Right hindlimb (tissue), 1 donor: Measurements from ENCODE around the gene WASHC2A.
"Not testable (repeated sequence)": the region's sequence is repeated elsewhere in the genome, so short reads cannot be mapped to it uniquely, and the experiment has no call there.

Experiments used
- DNase-seq: peaks from one replicate; pipeline ENCODE4 v3.0.0-alpha.2; 2018

WASHC2A gene

DNA sequence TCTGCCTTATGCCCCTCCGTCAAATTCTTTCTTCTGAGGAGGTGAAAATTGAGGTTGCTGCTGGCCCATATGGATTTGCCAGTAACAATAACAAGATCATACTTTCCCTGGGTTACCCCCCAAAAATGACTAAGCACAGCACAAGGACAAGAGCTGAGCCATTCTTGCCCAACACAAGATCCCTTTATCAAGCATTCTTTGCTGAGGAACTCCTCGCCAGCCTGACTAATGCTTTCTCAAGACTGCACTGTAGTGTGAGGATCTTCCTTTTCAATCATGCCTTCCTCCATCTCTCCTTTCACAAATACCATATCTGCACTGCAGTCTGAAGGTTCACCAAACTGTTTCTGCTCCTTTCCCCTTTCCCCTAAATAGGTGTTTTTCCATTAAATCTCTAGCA, 92.1 kb downstream of the WASHC2A start:
- DNase-seq: not testable (repeated sequence)

DNA sequence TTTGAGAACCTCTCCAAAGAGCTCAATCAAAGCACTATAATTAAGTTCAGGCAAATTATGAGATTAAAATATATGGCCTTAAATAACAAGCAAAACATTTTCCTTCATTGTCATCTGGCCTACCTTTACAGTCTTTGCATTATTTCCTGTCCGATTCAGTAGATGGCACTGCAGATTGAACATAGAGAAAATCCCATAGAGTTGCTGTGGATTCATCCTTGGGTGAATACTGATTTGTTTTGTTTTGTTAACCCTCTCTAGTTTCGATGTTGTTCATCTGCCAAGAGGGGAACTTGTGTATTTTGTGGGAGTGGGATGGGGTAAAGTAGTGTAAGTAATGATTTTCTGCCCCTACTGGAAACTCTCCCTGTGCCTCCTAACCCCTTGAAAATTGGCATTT, 97.3 kb downstream of the WASHC2A start:
- not testable (repeated sequence) for DNase-seq

- not testable (repeated sequence) for DNase-seq
Observed at GRCh38 chr10:50167833-50168232, 100.1 kb downstream of the WASHC2A start.

GRCh38 chr10:50169506-50169905, 101.8 kb downstream of the WASHC2A start:
- DNase-seq: not testable (repeated sequence)

DNA sequence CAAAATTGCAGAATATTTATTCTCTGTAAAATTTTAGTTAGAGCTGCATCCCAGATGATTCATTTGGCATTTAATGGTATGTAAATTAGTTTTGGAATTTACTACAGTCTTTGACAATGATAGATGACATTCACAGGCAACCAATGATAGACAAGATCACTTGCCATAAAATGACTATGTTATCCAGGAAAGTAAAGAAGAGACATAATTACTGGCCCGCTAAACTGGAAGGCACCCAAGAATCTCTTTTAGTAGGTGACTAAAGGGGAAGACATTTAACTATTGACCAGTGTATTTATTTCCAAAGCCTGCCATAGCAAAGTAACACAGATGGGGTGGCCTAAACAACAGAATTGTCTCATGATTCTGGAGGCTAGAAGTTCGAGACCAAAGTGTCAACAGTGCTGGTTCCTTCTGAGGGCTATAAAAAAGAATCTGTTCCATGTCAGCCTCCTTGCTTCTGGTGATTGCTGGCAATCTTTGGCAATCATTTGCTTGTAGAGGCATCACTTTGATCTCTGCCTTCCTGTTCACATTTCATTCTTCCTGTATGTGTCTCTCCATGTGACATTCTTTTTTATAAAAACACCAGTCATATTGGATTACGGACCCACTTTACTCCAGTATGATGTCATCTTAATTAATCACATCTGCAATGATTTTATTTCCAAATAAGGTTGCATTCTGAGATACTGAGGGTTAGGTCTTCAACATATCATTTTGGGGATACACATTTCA, 107.2 kb downstream of the WASHC2A start:
- DNase-seq: not testable (repeated sequence)
